Measurements from ENCODE around the gene SPAG9. TPM values are rescaled to one million over a fixed set of nuclear protein-coding genes. Genes with fewer than 3 reads are reported as not detected.

SPAG9 gene
- total RNA-seq, 4 donors from 2014 or later, result 37.0 to 131 (median 116) TPM

- no peak for TF ChIP-seq CTCF (IDR thresholded peaks at IDR 0.05)
- TF ChIP-seq POLR2AphosphoS5 (IDR thresholded peaks at IDR 0.05), result no peak
- TF ChIP-seq POLR2A (IDR thresholded peaks at IDR 0.05), result no peak
- Histone ChIP-seq H3K4me3 (no peak overlapping the region), H3K27ac (no peak overlapping the region), H3K27me3 (no peaks in the 10 kb centered on the region), H3K36me3 (no peaks in the 10 kb centered on the region), H3K9me3 (no peaks in the 10 kb centered on the region), H3K4me1 (peaks cover 0 to 40% (median 24%) of the 10 kb centered on the region in 4 donors)
- no peak for DNase-seq
- in situ Hi-C loops (cut with MboI; ENCODE audit: low pct_ligation_motif_present in 1 of 4, low pct_unique_long_range_greater_than_20kb in 1 of 4, low sequenced_read_pairs in 3 of 4) (no loop called here), intact Hi-C loops (cut with DNase I; ENCODE audit: low total_unique reads) (no loop called here)
- whole genome bisulfite sequencing, 2 donors (ENCODE audit: low coverage in 1 of 2), result 89 to 100% methylated on average over 1 to 2 of the region's 2 CpGs
Observed at GRCh38 chr17:50913120-50913519, 207.5 kb downstream of the SPAG9 start.

Other genes with a start within 250 kb of the SPAG9 start
- gene NME1, start 32.7 kb upstream of the SPAG9 start, total RNA-seq, result 10 to 100 TPM in 3 of 4 donors, 1 to 10 TPM in 1; 8.7 to 50.4 (median 20.2) TPM
- 100 to 1,000 TPM in 3 of 4 donors, 10 to 100 TPM in 1; 83.4 to 482 (median 290) TPM for gene NME2, start 45.5 kb upstream of the SPAG9 start, total RNA-seq
- 10 to 100 TPM in 2 of 4 donors, 1 to 10 TPM in 2; 3.8 to 28.1 (median 12.3) TPM for gene MBTD1, start 139.2 kb upstream of the SPAG9 start, total RNA-seq
- gene UTP18, start 139.7 kb upstream of the SPAG9 start, total RNA-seq, result 10 to 100 TPM; 13.1 to 33.0 (median 18.8) TPM